Anterior cingulate cortex (tissue), 58 donors: Measurements from ENCODE around the gene PAPSS1.
"Not testable (repeated sequence)": the region's sequence is repeated elsewhere in the genome, so short reads cannot be mapped to it uniquely, and the experiment has no call there.

ENCODE experiments used
- DNase-seq, 58 donors: peaks; one replicate each; lab custom pipeline; 2025; lab: John Stamatoyannopoulos, UW

The PAPSS1 gene

GRCh38 chr4:107692202-107692601 is 27.8 kb downstream of the PAPSS1 start:
- DNase-seq = no peak

GRCh38 chr4:107691378-107691777 is 28.7 kb downstream of the PAPSS1 start:
- no peak for DNase-seq

GRCh38 chr4:107689912-107690587 is 30.0 kb downstream of the PAPSS1 start:
- DNase-seq = peak in 1 of 58 donors; percentile 22

- no peak for DNase-seq
Observed at GRCh38 chr4:107688421-107688820, 31.6 kb downstream of the PAPSS1 start.

- no peak for DNase-seq
Observed at GRCh38 chr4:107685740-107686139, 34.3 kb downstream of the PAPSS1 start.

- no peak for DNase-seq
Observed at GRCh38 chr4:107683873-107684272, 36.2 kb downstream of the PAPSS1 start.

GRCh38 chr4:107682306-107682705 is 37.7 kb downstream of the PAPSS1 start:
- DNase-seq = no peak

- no peak for DNase-seq
Observed at GRCh38 chr4:107669068-107669467, 51.0 kb downstream of the PAPSS1 start.

GRCh38 chr4:107666134-107666533 is 53.9 kb downstream of the PAPSS1 start:
- peak in 1 of 58 donors; percentile 3 for DNase-seq

- peak in 2 of 58 donors; percentile 9 to 20 for DNase-seq
Observed at GRCh38 chr4:107665001-107665400, 55.0 kb downstream of the PAPSS1 start.

- DNase-seq = no peak
Observed at GRCh38 chr4:107658400-107659336, 61.4 kb downstream of the PAPSS1 start.

GRCh38 chr4:107655289-107655688 is 64.7 kb downstream of the PAPSS1 start:
- no peak for DNase-seq

- DNase-seq = no peak
Observed at GRCh38 chr4:107654694-107655093, 65.3 kb downstream of the PAPSS1 start.

- not testable (repeated sequence) for DNase-seq
Observed at GRCh38 chr4:107651408-107651807, 68.6 kb downstream of the PAPSS1 start.

- no peak for DNase-seq
Observed at GRCh38 chr4:107650251-107650650, 69.8 kb downstream of the PAPSS1 start.

- no peak for DNase-seq
Observed at GRCh38 chr4:107648178-107648991, 71.6 kb downstream of the PAPSS1 start.

- no peak for DNase-seq
Observed at GRCh38 chr4:107647591-107647990, 72.4 kb downstream of the PAPSS1 start.

- DNase-seq = no peak
Observed at GRCh38 chr4:107645604-107646003, 74.4 kb downstream of the PAPSS1 start.

- DNase-seq = no peak
Observed at GRCh38 chr4:107643021-107643420, 77.0 kb downstream of the PAPSS1 start.

- no peak for DNase-seq
Observed at GRCh38 chr4:107640878-107641277, 79.2 kb downstream of the PAPSS1 start.

GRCh38 chr4:107640197-107640596 is 79.8 kb downstream of the PAPSS1 start:
- no peak for DNase-seq
